OCI-LY3 (cell line): ENCODE results near the gene WAC.

Experiments used
- EZH2phosphoT487 ChIP-seq: fragments of 200-600 bp; shearing (Covaris generic); IDR thresholded peaks from 2 replicates; pipeline ENCODE4 v1.6.1; 2018; ENCODE audit warnings: antibody characterized with exemption, mixed run types, low read depth
- TF ChIP-seq, protein P1 (sequence below): fragments of 200-600, 300-600 bp; sonication (generic); IDR thresholded peaks from 2 replicates; pipeline ENCODE4 v1.5.1; 2014; ENCODE audit warnings: antibody characterized with exemption, low read length, low read depth

- TF ChIP-seq, protein P1, sequence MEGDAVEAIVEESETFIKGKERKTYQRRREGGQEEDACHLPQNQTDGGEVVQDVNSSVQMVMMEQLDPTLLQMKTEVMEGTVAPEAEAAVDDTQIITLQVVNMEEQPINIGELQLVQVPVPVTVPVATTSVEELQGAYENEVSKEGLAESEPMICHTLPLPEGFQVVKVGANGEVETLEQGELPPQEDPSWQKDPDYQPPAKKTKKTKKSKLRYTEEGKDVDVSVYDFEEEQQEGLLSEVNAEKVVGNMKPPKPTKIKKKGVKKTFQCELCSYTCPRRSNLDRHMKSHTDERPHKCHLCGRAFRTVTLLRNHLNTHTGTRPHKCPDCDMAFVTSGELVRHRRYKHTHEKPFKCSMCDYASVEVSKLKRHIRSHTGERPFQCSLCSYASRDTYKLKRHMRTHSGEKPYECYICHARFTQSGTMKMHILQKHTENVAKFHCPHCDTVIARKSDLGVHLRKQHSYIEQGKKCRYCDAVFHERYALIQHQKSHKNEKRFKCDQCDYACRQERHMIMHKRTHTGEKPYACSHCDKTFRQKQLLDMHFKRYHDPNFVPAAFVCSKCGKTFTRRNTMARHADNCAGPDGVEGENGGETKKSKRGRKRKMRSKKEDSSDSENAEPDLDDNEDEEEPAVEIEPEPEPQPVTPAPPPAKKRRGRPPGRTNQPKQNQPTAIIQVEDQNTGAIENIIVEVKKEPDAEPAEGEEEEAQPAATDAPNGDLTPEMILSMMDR: no peak
- TF ChIP-seq EZH2phosphoT487: no peak
Observed at GRCh38 chr10:28551086-28551485, 18.2 kb downstream of the WAC start.
